ENCODE data around the gene PLSCR2.
"Not testable (repeated sequence)": the region's sequence is repeated elsewhere in the genome, so short reads cannot be mapped to it uniquely, and the experiment has no call there.

PLSCR2 gene

DNA sequence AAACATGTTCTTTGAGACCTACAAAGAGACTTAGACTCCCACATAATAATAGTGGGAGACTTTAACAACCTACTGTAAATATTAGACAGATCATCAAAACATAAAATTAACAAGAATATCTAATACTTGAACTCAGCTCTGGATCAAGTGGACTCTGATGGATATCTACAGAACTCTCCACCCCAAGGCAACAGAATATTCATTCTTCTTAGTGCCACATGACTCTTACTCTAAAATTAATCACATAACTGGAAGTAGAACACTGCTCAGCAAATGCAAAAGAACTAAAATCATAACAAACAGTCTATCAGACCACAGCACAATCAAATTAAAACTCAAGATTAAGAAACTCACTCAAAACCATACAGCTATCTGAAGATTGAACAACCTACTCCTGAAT, 15.9 kb upstream of the PLSCR2 start:
- DNase-seq (ENCODE audit: low read depth, low spot score), result no peak

DNA sequence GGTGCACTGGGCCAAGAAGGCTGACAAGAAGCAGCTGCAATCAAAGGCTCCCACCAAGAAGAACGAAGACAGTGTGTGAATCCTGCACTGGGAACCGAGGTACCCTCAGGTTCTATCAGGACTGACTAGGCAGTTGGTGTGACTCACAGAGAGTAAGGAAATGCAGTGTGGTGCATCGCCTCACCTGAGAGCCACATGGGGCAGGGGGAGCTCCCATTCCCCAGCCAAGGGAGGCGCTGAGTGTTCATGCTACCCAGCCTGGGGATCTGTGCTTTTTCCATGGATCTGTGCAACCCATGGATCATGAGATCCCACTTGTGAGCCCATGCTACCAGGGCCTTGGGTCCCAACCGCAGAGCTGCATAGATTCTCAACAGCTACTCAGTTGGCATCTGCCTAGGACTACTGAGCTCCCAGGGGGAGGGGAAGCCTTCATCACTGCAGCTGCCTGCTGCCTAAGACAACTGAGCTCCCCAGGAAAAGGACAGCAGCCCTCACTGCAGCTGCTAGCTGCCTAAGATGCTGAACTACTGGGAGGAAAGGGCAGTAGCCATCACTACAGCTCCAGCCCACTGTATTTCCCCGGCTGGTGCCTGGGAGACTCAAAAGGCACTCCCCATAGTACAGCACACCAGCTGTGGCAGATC, 6.9 kb upstream of the PLSCR2 start:
- no peak for DNase-seq (ENCODE audit: low read depth, low spot score)

DNA sequence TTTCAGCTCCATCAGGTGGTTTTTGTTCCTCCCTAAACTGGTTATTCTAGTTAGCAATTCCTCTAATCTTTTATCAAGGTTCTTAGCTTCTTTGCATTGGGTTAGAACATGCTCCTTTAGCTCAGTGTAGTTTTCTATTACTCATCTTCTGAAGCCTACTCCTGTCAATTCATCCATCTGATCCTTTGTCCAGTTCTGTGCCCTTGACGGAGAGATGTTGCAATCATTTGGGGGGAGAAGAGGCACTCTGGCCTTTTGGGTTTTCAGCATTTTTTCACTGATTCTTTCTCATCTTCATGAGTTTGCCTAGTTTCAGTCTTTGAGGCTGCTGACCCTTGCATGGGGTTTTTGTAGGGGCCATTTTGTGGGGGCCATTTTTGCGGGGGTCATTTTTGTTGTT, 5.6 kb upstream of the PLSCR2 start:
- DNase-seq (ENCODE audit: low read depth, low spot score), result not testable (repeated sequence)

- no peak for DNase-seq (ENCODE audit: low read depth, low spot score)
Measured at GRCh38 chr3:146473726-146474125, 4.4 kb upstream of the PLSCR2 start.

- DNase-seq (ENCODE audit: low read depth, low spot score), result no peak
Measured at GRCh38 chr3:146472611-146473010, 3.2 kb upstream of the PLSCR2 start.

GRCh38 chr3:146471012-146471411, 1.7 kb upstream of the PLSCR2 start:
- DNase-seq (ENCODE audit: low read depth, low spot score), result no peak

GRCh38 chr3:146470425-146470990, 1.1 kb upstream of the PLSCR2 start:
- no peak for DNase-seq (ENCODE audit: low read depth, low spot score)

DNA sequence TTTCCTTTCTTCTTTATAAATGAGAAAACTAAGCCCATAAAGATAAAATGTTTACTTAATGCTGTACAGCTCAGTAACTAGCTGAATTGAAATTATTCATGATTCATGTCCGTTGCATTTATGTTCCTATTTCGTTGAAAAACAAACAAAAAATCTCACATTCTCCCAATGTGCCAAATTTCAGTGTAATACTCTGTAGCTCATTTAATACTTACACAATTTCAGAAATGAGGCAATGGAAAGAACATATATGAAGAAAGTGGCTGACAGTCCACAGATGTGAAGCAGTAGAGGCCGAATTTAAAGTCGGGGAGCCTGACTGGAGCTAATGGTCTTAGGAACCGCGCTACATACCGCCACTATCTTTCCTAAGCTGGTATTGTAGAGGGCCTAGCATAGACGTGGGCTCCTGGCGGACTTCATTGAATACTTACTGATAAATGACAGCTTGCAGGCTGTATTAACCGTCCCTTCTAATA, 651 bp downstream of the PLSCR2 start:
- DNase-seq (ENCODE audit: low read depth, low spot score), result no peak

DNA sequence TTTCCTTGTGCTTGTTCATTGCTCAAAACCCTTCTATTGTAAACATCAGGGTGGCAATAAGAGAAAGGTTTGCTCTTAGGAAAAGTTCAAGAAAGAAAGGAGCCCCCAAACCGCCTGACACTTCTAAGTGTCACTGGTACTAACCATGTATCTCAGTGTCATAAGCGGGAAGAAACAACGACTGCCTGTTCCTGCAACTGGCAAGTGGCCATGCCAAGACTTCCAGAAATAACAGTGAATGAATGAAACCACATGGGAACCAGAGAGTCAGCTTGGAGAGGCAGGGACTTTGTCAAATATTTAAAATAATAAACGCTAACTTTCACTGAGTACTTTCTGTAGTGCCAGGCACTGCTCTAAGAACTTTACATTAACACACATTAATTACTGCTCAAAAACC, 1.1 kb downstream of the PLSCR2 start:
- DNase-seq (ENCODE audit: low read depth, low spot score), result no peak

GRCh38 chr3:146466604-146467003, 2.8 kb downstream of the PLSCR2 start:
- no peak for DNase-seq (ENCODE audit: low read depth, low spot score)

- DNase-seq (ENCODE audit: low read depth, low spot score), result no peak
Measured at GRCh38 chr3:146465693-146466465, 3.5 kb downstream of the PLSCR2 start.

DNA sequence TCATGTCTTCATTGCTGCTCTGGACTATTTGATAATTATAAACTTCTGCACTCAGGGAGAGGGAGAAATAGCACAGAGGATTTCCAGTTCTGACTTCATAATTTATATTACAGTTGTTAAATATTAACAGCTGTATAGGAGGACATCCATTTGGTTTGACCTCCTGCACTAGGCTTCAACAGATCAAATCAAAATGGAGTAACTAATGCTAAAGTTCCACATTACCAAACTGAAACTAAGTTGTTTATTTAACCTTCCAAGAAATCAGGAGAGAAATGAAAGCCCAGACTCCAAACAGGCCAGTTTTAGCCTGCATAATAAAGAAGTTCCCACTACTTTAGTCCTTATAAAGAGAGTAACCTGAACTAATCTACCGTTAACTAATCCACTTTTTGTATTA, 4.6 kb downstream of the PLSCR2 start:
- DNase-seq (ENCODE audit: low read depth, low spot score), result no peak

DNA sequence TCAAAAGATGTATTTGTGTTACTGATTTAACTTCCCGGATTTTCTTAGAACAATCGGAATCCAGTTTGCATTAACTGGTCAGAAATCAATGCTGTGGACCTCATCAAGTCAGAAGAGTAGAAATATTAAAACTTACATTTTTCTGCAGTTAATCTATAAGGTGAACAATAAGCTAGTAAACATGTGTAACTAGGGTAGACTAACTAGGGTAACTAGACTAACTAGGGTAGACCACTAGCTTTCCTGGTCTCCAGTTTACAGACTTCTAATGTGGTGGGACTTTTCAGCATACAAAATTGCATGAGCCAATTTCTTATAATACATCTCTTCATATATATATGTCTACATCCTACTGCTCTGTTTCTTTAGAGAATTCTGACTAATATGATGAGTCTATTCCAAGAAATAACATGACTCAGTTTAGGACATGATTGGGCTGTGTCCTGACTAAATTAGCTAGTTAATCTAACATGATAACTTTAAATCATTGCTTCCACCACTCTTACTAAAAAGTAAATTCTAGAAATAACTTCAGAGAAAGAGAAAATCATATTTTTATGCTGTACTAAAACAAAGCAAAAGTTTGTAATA, 5.3 kb downstream of the PLSCR2 start:
- no peak for DNase-seq (ENCODE audit: low read depth, low spot score)

DNA sequence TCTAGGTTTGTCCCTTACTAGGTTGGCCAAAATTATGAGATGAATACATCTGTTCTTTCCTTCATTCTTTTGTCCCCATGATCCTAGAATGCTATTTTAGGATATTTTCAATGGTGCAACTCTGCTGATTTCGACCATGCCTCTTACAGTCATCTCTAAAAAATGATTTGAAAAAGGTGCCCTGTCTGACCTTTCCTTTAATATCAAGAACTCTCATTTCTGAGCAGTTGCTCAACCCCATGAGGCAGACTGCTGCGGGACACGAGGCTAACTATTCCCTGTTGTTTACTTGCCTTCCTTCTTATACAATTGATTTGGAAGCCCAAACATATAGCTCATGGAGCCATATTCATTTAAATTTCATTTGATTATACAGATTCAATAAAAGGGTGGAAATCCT, 14.6 kb downstream of the PLSCR2 start:
- no peak for DNase-seq (ENCODE audit: low read depth, low spot score)

DNA sequence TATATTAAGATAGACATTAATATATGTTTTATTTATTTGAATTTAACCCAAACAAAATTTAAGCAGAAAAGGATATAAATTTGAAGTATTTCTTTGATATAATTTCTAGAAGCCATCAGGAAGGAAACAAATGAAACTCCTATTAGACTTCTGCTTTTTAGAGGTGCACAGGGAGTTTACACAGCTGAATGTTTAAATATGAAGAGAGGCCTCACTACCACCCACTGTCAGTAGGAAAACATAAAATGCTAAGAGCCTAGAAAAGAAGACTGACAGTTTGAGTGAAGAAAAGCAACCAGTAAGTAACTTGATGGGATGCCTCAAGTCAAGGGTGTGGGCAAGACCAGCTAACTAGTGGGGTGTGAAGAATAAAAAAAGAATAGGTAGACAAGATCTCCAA, 19.7 kb downstream of the PLSCR2 start:
- DNase-seq (ENCODE audit: low read depth, low spot score), result no peak

DNA sequence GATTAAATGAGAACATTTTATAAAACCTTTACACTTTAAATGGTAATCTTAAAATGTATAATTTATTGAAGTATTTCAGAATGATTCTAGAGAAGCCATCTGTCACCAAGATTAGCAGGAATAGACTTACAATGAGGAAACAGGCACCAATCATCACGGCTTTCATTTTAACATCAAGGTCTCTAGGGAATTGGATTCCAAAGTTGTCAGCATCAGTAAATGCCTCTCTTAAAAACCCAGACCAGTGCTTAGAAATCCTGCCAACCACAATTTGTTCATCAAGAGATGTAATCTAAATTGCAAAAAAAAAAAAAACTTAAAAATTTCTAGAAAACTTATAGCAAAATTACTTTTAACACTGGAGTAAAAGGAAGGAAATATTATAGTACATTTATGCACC, 20.3 kb downstream of the PLSCR2 start:
- DNase-seq (ENCODE audit: low read depth, low spot score), result no peak

- DNase-seq (ENCODE audit: low read depth, low spot score), result no peak
Measured at GRCh38 chr3:146446026-146446425, 23.3 kb downstream of the PLSCR2 start.

DNA sequence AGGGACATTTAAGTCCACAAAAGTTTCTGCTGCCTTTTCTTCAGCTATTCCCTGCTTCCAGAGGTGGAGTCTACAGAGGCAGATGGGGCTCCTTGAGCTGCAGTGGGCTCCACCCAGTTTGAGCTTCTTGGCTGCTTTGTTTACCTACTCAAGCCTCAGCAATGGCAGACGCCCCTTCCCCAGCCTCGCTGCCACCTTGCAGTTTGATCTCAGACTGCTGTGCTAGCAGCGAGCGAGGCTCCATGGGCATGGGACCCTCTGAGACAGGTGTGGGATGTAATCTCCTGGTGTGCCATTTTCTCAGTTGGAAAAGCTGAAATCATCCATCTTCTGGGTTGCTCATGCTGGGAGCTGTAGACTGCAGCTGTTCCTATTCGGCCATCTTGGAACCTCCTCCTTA, 29.1 kb downstream of the PLSCR2 start:
- DNase-seq (ENCODE audit: low read depth, low spot score), result not testable (repeated sequence)

GRCh38 chr3:146432066-146432465, 37.3 kb downstream of the PLSCR2 start:
- DNase-seq (ENCODE audit: low read depth, low spot score), result no peak

GRCh38 chr3:146431240-146431639, 38.1 kb downstream of the PLSCR2 start:
- no peak for DNase-seq (ENCODE audit: low read depth, low spot score)

GRCh38 chr3:146425341-146425740, 44.0 kb downstream of the PLSCR2 start:
- DNase-seq (ENCODE audit: low read depth, low spot score), result no peak
